GM21367 (cell line): ENCODE results near the gene UBAP2.

Experiments
- ATAC-seq: cut with Tn5 transposase; IDR thresholded peaks from one replicate; pipeline ENCODE4 v1.9.1; 2021; ENCODE audit not compliant: unreplicated experiment

The UBAP2 gene

DNA sequence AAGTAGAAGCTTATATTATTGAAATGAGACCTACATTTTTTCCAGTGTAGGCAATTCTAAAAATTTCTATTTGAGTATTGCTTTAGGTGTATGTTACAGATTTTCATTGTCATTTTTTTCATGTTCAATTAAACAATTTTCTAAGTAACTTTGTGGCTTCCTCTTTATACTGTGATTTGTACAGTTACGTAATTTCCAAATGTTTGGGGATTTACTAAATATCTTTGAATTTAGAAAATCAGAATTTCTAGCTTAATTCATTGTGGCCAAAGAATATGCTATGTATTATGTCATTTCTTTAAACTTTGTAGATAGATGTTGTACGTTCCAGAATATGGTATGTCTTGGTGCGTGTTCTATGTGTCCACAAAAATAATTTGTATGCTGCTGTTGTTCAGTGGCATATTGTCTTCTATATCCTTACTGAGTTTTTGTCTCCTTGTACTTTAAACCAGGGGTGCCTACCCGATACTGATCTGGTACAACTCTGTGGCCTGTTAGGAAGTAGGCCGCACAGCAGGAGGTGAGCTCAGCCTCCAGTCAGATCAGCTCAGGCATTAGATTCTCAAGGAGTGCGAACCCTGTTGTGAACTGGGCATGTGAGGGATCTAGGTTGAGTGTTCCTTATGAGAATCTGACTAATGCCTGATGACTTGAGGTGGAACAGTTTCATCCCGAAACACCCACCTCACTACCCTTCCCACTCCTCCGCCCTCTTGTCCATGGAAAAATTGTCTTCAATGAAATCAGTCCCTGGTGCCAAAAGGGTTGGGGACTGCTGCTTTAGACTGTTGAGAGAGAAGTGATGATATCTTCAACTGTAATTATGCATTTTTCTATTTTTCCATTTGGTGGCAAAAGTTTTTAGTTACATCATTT is 168.2 kb downstream of the UBAP2 start:
- ATAC-seq: no peak

DNA sequence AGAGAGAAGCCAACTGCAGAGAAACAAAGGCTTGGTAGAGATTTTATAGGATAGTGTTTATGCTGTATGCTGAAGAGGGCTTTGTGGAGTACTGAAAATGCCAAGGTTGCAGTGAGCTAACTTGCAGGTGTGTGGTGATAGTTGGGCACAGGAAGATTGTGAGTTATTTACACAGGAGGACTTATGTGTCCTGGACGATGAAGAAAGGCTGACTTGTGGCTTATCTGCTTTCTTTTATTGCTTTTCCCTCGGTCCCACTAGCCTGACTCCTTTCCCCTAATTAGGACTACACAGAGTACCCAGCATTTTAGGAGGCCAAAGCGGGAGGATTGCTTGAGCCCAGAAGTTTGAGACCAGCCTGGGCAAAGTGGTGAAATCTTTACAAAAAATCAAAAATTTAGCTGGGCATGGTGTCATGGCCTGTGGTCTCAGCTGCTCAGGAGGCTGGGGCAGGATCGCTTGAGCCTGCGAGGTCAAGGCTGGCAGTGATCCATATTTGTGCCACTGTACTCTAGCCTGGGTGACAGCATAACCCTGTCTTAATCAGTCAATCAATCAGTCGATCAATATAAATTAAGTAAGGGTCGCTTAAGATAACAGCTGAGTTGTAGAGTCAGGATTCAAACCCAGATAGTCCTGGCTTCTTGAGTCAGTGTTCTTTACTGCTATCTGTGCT is 169.9 kb downstream of the UBAP2 start:
- no peak for ATAC-seq

- no peak for ATAC-seq
Observed at GRCh38 chr9:33877727-33878489, 170.8 kb downstream of the UBAP2 start.
